Measurements from ENCODE around the gene ZBTB46. TPM values are rescaled to one million over a fixed set of nuclear protein-coding genes. Genes with fewer than 3 reads are reported as not detected.

ZBTB46 gene
- total RNA-seq, 2 donors from 2014 or later, result 7.9 to 12.2 TPM

DNA sequence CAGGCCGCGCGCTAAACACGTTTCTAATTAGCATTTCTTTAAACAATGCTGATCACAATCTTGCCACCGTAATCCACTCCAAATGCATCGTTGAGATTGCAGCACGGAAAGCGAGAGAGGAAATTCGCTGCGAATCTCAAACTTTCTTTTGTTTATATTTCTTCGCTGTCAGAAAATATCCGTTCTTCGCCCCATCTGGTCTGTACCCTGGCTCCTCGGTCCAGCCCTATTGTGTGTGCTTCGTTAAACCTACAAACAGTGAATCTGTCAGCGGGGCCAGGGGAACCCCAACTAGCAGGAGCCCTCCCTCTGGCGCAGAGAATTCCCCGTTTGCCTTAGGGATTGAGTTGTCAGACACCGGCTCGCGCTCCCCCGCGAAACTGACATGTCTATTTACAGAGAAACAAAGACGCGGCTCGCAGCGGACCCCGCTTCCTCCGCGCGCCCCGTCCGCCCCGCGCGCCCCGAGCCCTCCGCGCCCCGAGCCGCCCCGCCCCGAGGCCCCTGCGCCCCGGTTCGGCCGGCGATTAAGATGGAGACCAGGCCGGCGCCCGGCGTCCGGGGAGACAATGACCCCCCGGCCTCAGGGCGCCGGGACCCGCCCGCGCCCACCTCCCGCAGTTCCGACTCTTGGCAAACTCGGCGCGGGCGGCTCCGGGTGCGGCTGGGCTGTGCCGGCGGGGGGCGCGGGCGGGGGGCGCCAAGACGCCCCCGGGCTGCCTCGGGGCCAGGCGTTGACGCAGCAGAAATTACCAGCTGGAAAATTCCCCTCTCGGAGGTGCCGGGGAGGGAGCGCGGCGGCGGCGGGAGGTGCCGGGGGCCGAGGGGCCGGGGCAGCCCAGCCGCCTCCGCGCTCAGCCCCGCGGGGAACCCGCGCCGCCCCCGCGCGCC is 874 bp downstream of the ZBTB46 start:
- H3K27ac ChIP-seq, result peak overlapping the region; percentile 47 to 60
- no peaks in the 10 kb centered on the region for H3K9me3 ChIP-seq
- peak overlapping the region; percentile 65 to 72 for H3K4me3 ChIP-seq
- TF ChIP-seq, protein P1, sequence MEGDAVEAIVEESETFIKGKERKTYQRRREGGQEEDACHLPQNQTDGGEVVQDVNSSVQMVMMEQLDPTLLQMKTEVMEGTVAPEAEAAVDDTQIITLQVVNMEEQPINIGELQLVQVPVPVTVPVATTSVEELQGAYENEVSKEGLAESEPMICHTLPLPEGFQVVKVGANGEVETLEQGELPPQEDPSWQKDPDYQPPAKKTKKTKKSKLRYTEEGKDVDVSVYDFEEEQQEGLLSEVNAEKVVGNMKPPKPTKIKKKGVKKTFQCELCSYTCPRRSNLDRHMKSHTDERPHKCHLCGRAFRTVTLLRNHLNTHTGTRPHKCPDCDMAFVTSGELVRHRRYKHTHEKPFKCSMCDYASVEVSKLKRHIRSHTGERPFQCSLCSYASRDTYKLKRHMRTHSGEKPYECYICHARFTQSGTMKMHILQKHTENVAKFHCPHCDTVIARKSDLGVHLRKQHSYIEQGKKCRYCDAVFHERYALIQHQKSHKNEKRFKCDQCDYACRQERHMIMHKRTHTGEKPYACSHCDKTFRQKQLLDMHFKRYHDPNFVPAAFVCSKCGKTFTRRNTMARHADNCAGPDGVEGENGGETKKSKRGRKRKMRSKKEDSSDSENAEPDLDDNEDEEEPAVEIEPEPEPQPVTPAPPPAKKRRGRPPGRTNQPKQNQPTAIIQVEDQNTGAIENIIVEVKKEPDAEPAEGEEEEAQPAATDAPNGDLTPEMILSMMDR (IDR thresholded peaks at IDR 0.05), result no peak
- no peak for TF ChIP-seq POLR2A (IDR thresholded peaks at IDR 0.05)
- TF ChIP-seq POLR2AphosphoS5 (IDR thresholded peaks at IDR 0.05), result no peak
- no peak for DNase-seq (ENCODE audit: low spot score)
- no peaks in the 10 kb centered on the region for H3K27me3 ChIP-seq (replicated peaks; ENCODE audit: insufficient read depth)
- H3K36me3 ChIP-seq, result no peaks in the 10 kb centered on the region
- 1% methylated on average over 44 of the region's 99 CpGs for WGBS
- intact Hi-C loops (cut with DNase I), result loop anchor here (5.0 kb wide), 1 partner anchor 32 kb away; the partner anchor contains the start of gene ABHD16B
- H3K4me1 ChIP-seq (replicated peaks), result no peaks in the 10 kb centered on the region

DNA sequence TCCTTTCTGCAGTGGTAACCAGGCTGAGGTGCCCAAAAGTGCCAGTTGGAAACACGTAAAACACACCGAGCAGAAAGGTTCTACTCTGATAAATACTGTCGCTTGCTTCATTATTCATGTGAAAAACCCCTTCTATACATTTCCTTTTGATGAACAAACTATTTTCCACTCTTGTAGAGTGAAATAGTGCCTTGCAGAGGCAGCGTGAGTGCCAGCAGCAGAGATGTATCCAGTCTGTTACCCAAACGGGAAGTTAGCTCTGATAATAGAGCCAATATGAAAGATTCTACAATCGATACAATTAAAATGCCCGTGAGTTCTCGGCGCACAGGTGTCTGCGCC is 1.5 kb downstream of the ZBTB46 start:
- intact Hi-C loops (cut with DNase I), result loop anchor here (5.0 kb wide), 1 partner anchor 33 kb away; the partner anchor contains the start of gene ABHD16B
- TF ChIP-seq, protein P1 (IDR thresholded peaks at IDR 0.05), result no peak
- TF ChIP-seq POLR2AphosphoS5 (IDR thresholded peaks at IDR 0.05), result no peak
- TF ChIP-seq POLR2A (IDR thresholded peaks at IDR 0.05), result no peak
- H3K27ac ChIP-seq, result no peak overlapping the region
- no peak for DNase-seq (ENCODE audit: low spot score)
- no peaks in the 10 kb centered on the region for H3K36me3 ChIP-seq
- WGBS, result 15% methylated on average over 10 of the region's 10 CpGs
- H3K4me3 ChIP-seq, result peak overlapping the region; percentile 65 to 72
- H3K27me3 ChIP-seq (replicated peaks; ENCODE audit: insufficient read depth), result no peaks in the 10 kb centered on the region
- no peaks in the 10 kb centered on the region for H3K9me3 ChIP-seq
- no peaks in the 10 kb centered on the region for H3K4me1 ChIP-seq (replicated peaks)

- intact Hi-C loops (cut with DNase I), result loop anchor here (5.0 kb wide), 1 partner anchor 33 kb away; the partner anchor contains the start of gene ABHD16B
- WGBS, result 80% methylated on average over 10 of the region's 10 CpGs
These were observed 2.1 kb downstream of the ZBTB46 start for GRCh38 chr20:63828951-63829350.

GRCh38 chr20:63828545-63828944 is 2.5 kb downstream of the ZBTB46 start:
- no peaks in the 10 kb centered on the region for H3K36me3 ChIP-seq
- intact Hi-C loops (cut with DNase I), result loop anchor here (5.0 kb wide), 1 partner anchor 34 kb away; the partner anchor contains the start of gene ABHD16B
- H3K27me3 ChIP-seq (replicated peaks; ENCODE audit: insufficient read depth), result no peaks in the 10 kb centered on the region
- no peak overlapping the region for H3K4me3 ChIP-seq
- no peak for TF ChIP-seq POLR2A (IDR thresholded peaks at IDR 0.05)
- TF ChIP-seq, protein P1 (IDR thresholded peaks at IDR 0.05), result no peak
- TF ChIP-seq POLR2AphosphoS5 (IDR thresholded peaks at IDR 0.05), result no peak
- H3K27ac ChIP-seq, result peak overlapping the region in 1 of 2 donors; percentile 1
- H3K4me1 ChIP-seq (replicated peaks), result no peaks in the 10 kb centered on the region
- 79% methylated on average over 14 of the region's 14 CpGs for WGBS
- no peaks in the 10 kb centered on the region for H3K9me3 ChIP-seq
- DNase-seq (ENCODE audit: low spot score), result no peak

More at GRCh38 chr20:63828951-63829350, 2.1 kb downstream of the ZBTB46 start:
- Histone ChIP-seq H3K27me3 (replicated peaks; ENCODE audit: insufficient read depth) (no peaks in the 10 kb centered on the region), H3K27ac (peak overlapping the region in 1 of 2 donors; percentile 1), H3K9me3 (no peaks in the 10 kb centered on the region), H3K36me3 (no peaks in the 10 kb centered on the region), H3K4me3 (no peak overlapping the region), H3K4me1 (replicated peaks) (no peaks in the 10 kb centered on the region)
- DNase-seq (ENCODE audit: low spot score), result no peak
- no peak for TF ChIP-seq POLR2A (IDR thresholded peaks at IDR 0.05)
- TF ChIP-seq, protein P1 (IDR thresholded peaks at IDR 0.05), result no peak
- TF ChIP-seq POLR2AphosphoS5 (IDR thresholded peaks at IDR 0.05), result no peak

All from prostate gland (tissue), 2 donors.